PC-9 (cell line): ENCODE measurements around the gene ACVR1. TPM values are rescaled to one million over a fixed set of nuclear protein-coding genes. Genes with fewer than 3 reads are reported as not detected.

Experiments used
- BruUV-seq: library from RNA; stranded (reverse); fragments of 400-500 nt; replicated peaks from 2 replicates; lab custom pipeline; 2021; lab: Mats Ljungman, UMichigan
- CTCF ChIA-PET: fragments of 300-600 bp; sonication (Branson Sonifier 250); formaldehyde crosslinking; loops from one replicate; lab custom pipeline; 2022; ENCODE audit warnings: antibody characterized with exemption; lab: Charles Lee
- POLR2A ChIA-PET: fragments of 300-600 bp; sonication (Branson Sonifier 250); formaldehyde crosslinking; loops from one replicate; lab custom pipeline; 2022; ENCODE audit warnings: antibody characterized with exemption; ENCODE audit not compliant: unreplicated experiment; lab: Charles Lee
- DNase-seq, 2 experiments: peaks; one replicate each; pipeline versions ENCODE4 v3.0.0 to v3.0.0-alpha.2; 2015 to 2022; ENCODE audit warnings: mixed read lengths in 1 of 2
- H2AFZ ChIP-seq: fragments of 200-600 bp; sonication (generic); 2 replicates; pipeline ENCODE4 v1.8.1; 2017; ENCODE audit warnings: antibody characterized with exemption
- H3F3A ChIP-seq: fragments of 200-600 bp; sonication (generic); 2 replicates; pipeline ENCODE4 v1.8.1; 2017; ENCODE audit warnings: antibody characterized with exemption, mild to moderate bottlenecking, low read depth; ENCODE audit not compliant: insufficient read depth
- H3K27ac ChIP-seq: fragments of 200-600 bp; sonication (generic); 2 replicates; pipeline ENCODE4 v1.6.1; 2016; ENCODE audit warnings: mixed run types
- H3K27me3 ChIP-seq: fragments of 200-600 bp; sonication (generic); 2 replicates; pipeline ENCODE4 v1.6.1; 2016; ENCODE audit warnings: low read depth, mixed run types; ENCODE audit not compliant: insufficient read depth
- H3K36me3 ChIP-seq: fragments of 200-600 bp; sonication (generic); 2 replicates; pipeline ENCODE4 v1.6.1; 2016; ENCODE audit warnings: low read depth, mixed run types
- H3K4me1 ChIP-seq: fragments of 200-600 bp; sonication (generic); replicated peaks from 2 replicates; pipeline ENCODE4 v1.6.1; 2016; ENCODE audit warnings: mixed run types; ENCODE audit not compliant: insufficient read depth
- H3K4me2 ChIP-seq: fragments of 200-600 bp; sonication (generic); 2 replicates; pipeline ENCODE4 v1.6.1; 2017; ENCODE audit warnings: mixed run types
- H3K4me3 ChIP-seq: fragments of 200-600 bp; sonication (generic); 2 replicates; pipeline ENCODE4 v1.6.1; 2016; ENCODE audit warnings: mixed run types
- H3K79me2 ChIP-seq: fragments of 200-600 bp; sonication (generic); 2 replicates; pipeline ENCODE4 v1.6.1; 2017; ENCODE audit warnings: low read depth, mixed run types
- H3K9me2 ChIP-seq: fragments of 200-600 bp; sonication (generic); 2 replicates; pipeline ENCODE4 v1.8.1; 2017; ENCODE audit warnings: mild to moderate bottlenecking; ENCODE audit not compliant: insufficient read depth
- H3K9me3 ChIP-seq: fragments of 200-600 bp; sonication (generic); 2 replicates; pipeline ENCODE4 v1.8.1; 2016; ENCODE audit warnings: low read depth; ENCODE audit not compliant: insufficient read depth
- H4K20me1 ChIP-seq: fragments of 200-600 bp; sonication (generic); 2 replicates; pipeline ENCODE4 v1.8.1; 2017; ENCODE audit not compliant: insufficient read depth
- EZH2 ChIP-seq: fragments of 200-600 bp; sonication (generic); IDR thresholded peaks from 2 replicates; pipeline ENCODE4 v1.8.0; 2017; ENCODE audit warnings: antibody characterized with exemption, low read depth
- intact Hi-C: fragments of 100-400 bp; cut with micrococcal nuclease; formaldehyde crosslinking; loops from one replicate; pipeline ENCODE4 v1.10.0; 2022; ENCODE audit not compliant: unreplicated experiment
- total RNA-seq: library from RNA; stranded (reverse); gene quantifications from 2 replicates; pipeline ENCODE4 v1.2.3, GENCODE V29; 2021
- TF ChIP-seq, protein P1 (sequence below): fragments of 200-600 bp; sonication (generic); conservative IDR thresholded peaks from 2 replicates; pipeline ENCODE4 v1.6.1; 2017; ENCODE audit warnings: mixed run types, antibody characterized with exemption, mild to moderate bottlenecking, moderate library complexity

The ACVR1 gene
- total RNA-seq, 1 experiment from 2014 or later: 8.9 TPM

DNA sequence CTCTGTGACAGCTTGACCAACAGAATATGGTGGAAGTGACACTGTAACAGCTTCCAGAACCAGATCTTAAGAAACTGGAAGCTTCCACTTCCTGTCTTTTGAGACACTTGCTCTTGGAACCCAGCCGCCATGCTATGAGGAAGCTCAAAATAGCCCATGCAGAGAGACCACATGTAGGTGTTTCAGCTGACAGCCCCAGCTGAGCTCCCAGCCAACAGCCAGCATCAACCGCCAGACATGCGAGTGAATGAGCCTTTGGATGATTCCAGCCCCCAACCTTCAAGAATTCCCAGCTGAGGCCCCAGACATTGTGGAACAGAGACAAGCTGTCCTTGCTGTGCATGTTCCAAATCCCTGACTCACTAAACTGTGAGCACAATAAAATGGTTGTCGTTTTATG, 27.9 kb downstream of the ACVR1 start:
- TF ChIP-seq, protein P1, sequence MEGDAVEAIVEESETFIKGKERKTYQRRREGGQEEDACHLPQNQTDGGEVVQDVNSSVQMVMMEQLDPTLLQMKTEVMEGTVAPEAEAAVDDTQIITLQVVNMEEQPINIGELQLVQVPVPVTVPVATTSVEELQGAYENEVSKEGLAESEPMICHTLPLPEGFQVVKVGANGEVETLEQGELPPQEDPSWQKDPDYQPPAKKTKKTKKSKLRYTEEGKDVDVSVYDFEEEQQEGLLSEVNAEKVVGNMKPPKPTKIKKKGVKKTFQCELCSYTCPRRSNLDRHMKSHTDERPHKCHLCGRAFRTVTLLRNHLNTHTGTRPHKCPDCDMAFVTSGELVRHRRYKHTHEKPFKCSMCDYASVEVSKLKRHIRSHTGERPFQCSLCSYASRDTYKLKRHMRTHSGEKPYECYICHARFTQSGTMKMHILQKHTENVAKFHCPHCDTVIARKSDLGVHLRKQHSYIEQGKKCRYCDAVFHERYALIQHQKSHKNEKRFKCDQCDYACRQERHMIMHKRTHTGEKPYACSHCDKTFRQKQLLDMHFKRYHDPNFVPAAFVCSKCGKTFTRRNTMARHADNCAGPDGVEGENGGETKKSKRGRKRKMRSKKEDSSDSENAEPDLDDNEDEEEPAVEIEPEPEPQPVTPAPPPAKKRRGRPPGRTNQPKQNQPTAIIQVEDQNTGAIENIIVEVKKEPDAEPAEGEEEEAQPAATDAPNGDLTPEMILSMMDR: no peak
- no peak for TF ChIP-seq EZH2
- Histone ChIP-seq H2AFZ (no peak overlapping the region), H3K4me3 (no peak overlapping the region), H3K36me3 (no peaks in the 10 kb centered on the region), H3F3A (no peaks in the 10 kb centered on the region), H3K27me3 (no peaks in the 10 kb centered on the region), H3K9me2 (no peaks in the 10 kb centered on the region), H3K79me2 (no peaks in the 10 kb centered on the region), H4K20me1 (no peaks in the 10 kb centered on the region), H3K4me1 (no peaks in the 10 kb centered on the region), H3K27ac (no peak overlapping the region), H3K4me2 (no peak overlapping the region), H3K9me3 (no peaks in the 10 kb centered on the region)
- intact Hi-C loops: no loop called here
- no TSS peak for BruUV-seq
- no peak for DNase-seq
- POLR2A ChIA-PET: no interaction called here
- CTCF ChIA-PET: no interaction called here

DNA sequence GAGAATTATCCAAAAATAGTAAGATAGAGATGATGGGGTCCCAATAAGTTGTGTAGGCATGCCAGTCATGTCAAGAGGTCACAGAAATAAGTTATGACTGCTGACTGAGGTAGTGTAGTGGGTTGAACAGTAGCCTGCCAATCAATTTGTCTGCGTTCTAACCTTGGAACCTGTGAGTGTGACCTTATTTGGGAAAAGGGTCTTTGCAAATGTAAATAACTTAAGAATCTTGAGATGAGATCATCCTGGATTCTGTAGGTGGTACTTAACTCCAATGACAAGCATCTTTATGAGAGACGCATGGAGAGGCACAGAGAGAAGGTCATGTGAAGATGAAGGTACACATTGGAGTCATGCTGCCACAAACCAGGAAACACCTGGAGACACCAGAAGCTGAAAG, 31.0 kb downstream of the ACVR1 start:
- Histone ChIP-seq H3F3A (no peaks in the 10 kb centered on the region), H3K27me3 (no peaks in the 10 kb centered on the region), H3K4me1 (no peaks in the 10 kb centered on the region), H3K4me2 (no peak overlapping the region), H3K9me2 (no peaks in the 10 kb centered on the region), H4K20me1 (no peaks in the 10 kb centered on the region), H3K79me2 (no peaks in the 10 kb centered on the region), H3K4me3 (no peak overlapping the region), H3K9me3 (no peaks in the 10 kb centered on the region), H3K36me3 (no peaks in the 10 kb centered on the region), H3K27ac (no peak overlapping the region), H2AFZ (no peak overlapping the region)
- DNase-seq: no peak
- CTCF ChIA-PET: no interaction called here
- intact Hi-C loops: no loop called here
- no peak for TF ChIP-seq EZH2
- TF ChIP-seq, protein P1: no peak
- POLR2A ChIA-PET: no interaction called here
- no TSS peak for BruUV-seq

DNA sequence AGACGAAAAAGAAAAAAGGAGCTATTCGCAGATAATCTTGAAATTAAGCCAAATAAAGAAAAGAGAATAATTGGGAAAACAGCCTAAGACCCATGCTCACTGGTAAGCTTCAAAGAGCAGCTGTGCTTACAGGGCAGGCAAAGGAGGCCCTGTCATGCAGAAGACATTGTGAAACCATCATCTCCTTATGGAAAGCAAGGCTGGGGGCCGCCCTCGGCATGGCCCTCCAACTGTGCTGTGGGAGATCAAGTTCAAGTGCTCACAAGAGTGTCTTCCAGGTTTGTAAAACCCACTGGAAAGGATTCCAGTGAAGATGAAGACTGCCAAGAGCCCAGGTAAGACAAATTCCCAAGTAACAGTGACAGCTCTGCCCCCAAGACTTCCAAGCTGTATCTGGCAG, 32.2 kb downstream of the ACVR1 start:
- no peak for TF ChIP-seq EZH2
- TF ChIP-seq, protein P1: no peak
- Histone ChIP-seq H3K27me3 (no peaks in the 10 kb centered on the region), H3F3A (no peaks in the 10 kb centered on the region), H3K9me2 (no peaks in the 10 kb centered on the region), H3K4me1 (peaks cover 8% of the 10 kb centered on the region), H3K9me3 (no peaks in the 10 kb centered on the region), H2AFZ (no peak overlapping the region), H3K4me2 (no peak overlapping the region), H4K20me1 (no peaks in the 10 kb centered on the region), H3K4me3 (no peak overlapping the region), H3K27ac (no peak overlapping the region), H3K36me3 (no peaks in the 10 kb centered on the region), H3K79me2 (no peaks in the 10 kb centered on the region)
- intact Hi-C loops: no loop called here
- no TSS peak for BruUV-seq
- ChIA-PET POLR2A (no interaction called here), CTCF (no interaction called here)
- no peak for DNase-seq
